ENCODE data around the gene CLRN1.

The CLRN1 gene

GRCh38 chr3:150917951-150918350 is 54.6 kb downstream of the CLRN1 start:
- no peak for DNase-seq

- DNase-seq = no peak
These were observed 59.2 kb downstream of the CLRN1 start for GRCh38 chr3:150913133-150913922.

GRCh38 chr3:150912501-150912900 is 60.0 kb downstream of the CLRN1 start:
- no peak for DNase-seq

- DNase-seq = no peak
These were observed 60.8 kb downstream of the CLRN1 start for GRCh38 chr3:150911771-150912170.

GRCh38 chr3:150906461-150906860 is 66.1 kb downstream of the CLRN1 start:
- no peak for DNase-seq

GRCh38 chr3:150905746-150906145 is 66.8 kb downstream of the CLRN1 start:
- DNase-seq = no peak

- DNase-seq = no peak
These were observed 67.2 kb downstream of the CLRN1 start, which contains the start of gene MINDY4B for GRCh38 chr3:150905339-150905738. Gene MINDY4B, minus strand, starts transcription at chr3:150905439. Its CDS starts 0 bp downstream, at chr3:150905439.

GRCh38 chr3:150902988-150903387 is 69.5 kb downstream of the CLRN1 start:
- DNase-seq = no peak

GRCh38 chr3:150901793-150902192 is 70.7 kb downstream of the CLRN1 start:
- no peak for DNase-seq

GRCh38 chr3:150899141-150899540 is 73.4 kb downstream of the CLRN1 start:
- DNase-seq = no peak

- DNase-seq = no peak
These were observed 74.3 kb downstream of the CLRN1 start for GRCh38 chr3:150898046-150898754.

GRCh38 chr3:150897592-150897991 is 74.9 kb downstream of the CLRN1 start:
- no peak for DNase-seq

GRCh38 chr3:150890831-150891230 is 81.7 kb downstream of the CLRN1 start:
- no peak for DNase-seq

- no peak for DNase-seq
These were observed 82.2 kb downstream of the CLRN1 start for GRCh38 chr3:150890295-150890694.

GRCh38 chr3:150889106-150889505 is 83.4 kb downstream of the CLRN1 start:
- DNase-seq = no peak

- DNase-seq = no peak
These were observed 85.5 kb downstream of the CLRN1 start for GRCh38 chr3:150887031-150887430.

- no peak for DNase-seq
These were observed 87.0 kb downstream of the CLRN1 start for GRCh38 chr3:150885535-150885934.

- no peak for DNase-seq
These were observed 93.4 kb downstream of the CLRN1 start for GRCh38 chr3:150878996-150879575.

GRCh38 chr3:150878290-150878689 is 94.2 kb downstream of the CLRN1 start:
- DNase-seq = no peak

- DNase-seq = no peak
These were observed 95.2 kb downstream of the CLRN1 start for GRCh38 chr3:150877303-150877702.

- DNase-seq = no peak
These were observed 95.8 kb downstream of the CLRN1 start for GRCh38 chr3:150876611-150877265.
